Measurements from ENCODE around the gene NKAIN1.

NKAIN1 gene

GRCh38 chr1:31154632-31155215 is 85.0 kb downstream of the NKAIN1 start:
- Histone ChIP-seq H3K4me2 (ENCODE audit: low read depth, low read length) (peak overlapping the region; percentile 63), H3K9ac (ENCODE audit: low read length) (no peak overlapping the region), H3K9me2 (replicated peaks; ENCODE audit: insufficient read depth, low read length) (no peaks in the 10 kb centered on the region), H3K27me3 (replicated peaks; ENCODE audit: insufficient read depth, low read length) (peaks cover 10% of the 10 kb centered on the region; the same call in 1 of the 2 replicates), H3K4me3 (ENCODE audit: low read length) (peak overlapping the region; percentile 90), H4K20me1 (ENCODE audit: insufficient read depth, low read length) (no peaks in the 10 kb centered on the region), H3K36me3 (replicated peaks; ENCODE audit: insufficient read depth, low read length) (no peaks in the 10 kb centered on the region), H3K9me3 (replicated peaks; ENCODE audit: insufficient read depth, low read length) (no peaks in the 10 kb centered on the region), H3K79me2 (ENCODE audit: low read length) (no peaks in the 10 kb centered on the region), H3K27ac (ENCODE audit: low read length) (no peak overlapping the region), H3F3A (ENCODE audit: insufficient read depth, low read length) (no peaks in the 10 kb centered on the region), H3K4me1 (ENCODE audit: low read length) (no peaks in the 10 kb centered on the region), H2AFZ (ENCODE audit: low read length) (peak overlapping the region; percentile 86)
- peak; percentile 65 for DNase-seq
- TF ChIP-seq EZH2phosphoT487 (IDR thresholded peaks at IDR 0.05; ENCODE audit: low read length), result no peak
- TF ChIP-seq CTCF (IDR thresholded peaks at IDR 0.05; ENCODE audit: low read length), result no peak
- no peak for TF ChIP-seq EZH2 (optimal IDR thresholded peaks at IDR 0.05; ENCODE audit: low read depth, low read length)

DNA sequence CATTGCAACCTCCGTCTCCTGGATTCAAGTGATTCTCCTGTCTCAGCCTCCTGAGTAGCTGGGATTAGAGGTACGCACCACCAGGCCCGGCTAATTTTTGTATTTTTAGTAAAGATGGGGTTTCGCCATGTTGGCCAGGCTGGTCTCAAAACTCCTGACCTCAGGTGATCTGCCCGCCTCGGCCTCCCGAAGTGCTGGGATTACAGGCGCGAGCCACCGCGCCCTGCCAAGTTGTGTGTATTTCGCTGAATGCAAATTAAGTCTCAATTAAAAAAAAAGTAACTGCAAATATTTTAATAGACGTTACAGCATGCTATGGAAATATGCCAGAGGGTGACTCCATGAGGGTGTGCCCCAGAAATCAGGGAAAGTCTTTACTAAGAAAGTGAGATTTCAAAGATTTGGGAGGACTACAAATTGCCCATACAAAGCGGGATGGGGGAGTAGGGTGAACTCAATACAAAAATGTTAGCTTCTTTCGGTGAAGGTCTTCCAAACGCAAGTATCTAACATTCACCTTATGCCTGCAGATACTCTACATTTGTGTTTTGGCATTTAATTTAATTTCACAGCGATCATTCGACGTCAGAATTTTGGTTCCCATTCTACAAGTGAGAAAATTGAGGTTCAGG is 85.6 kb downstream of the NKAIN1 start:
- H3K9ac ChIP-seq (ENCODE audit: low read length), result no peak overlapping the region
- peak overlapping the region; percentile 86 for H2AFZ ChIP-seq (ENCODE audit: low read length)
- no peaks in the 10 kb centered on the region for H3K4me1 ChIP-seq (ENCODE audit: low read length)
- DNase-seq, result no peak
- H4K20me1 ChIP-seq (ENCODE audit: insufficient read depth, low read length), result no peaks in the 10 kb centered on the region
- peak overlapping the region; percentile 63 for H3K4me2 ChIP-seq (ENCODE audit: low read depth, low read length)
- TF ChIP-seq EZH2phosphoT487 (IDR thresholded peaks at IDR 0.05; ENCODE audit: low read length) (no peak), CTCF (IDR thresholded peaks at IDR 0.05; ENCODE audit: low read length) (no peak), EZH2 (optimal IDR thresholded peaks at IDR 0.05; ENCODE audit: low read depth, low read length) (no peak)
- no peaks in the 10 kb centered on the region for H3F3A ChIP-seq (ENCODE audit: insufficient read depth, low read length)
- H3K9me2 ChIP-seq (replicated peaks; ENCODE audit: insufficient read depth, low read length), result no peaks in the 10 kb centered on the region
- H3K4me3 ChIP-seq (ENCODE audit: low read length), result peak overlapping the region; percentile 55
- peaks cover 10% of the 10 kb centered on the region; the same call in 1 of the 2 replicates for H3K27me3 ChIP-seq (replicated peaks; ENCODE audit: insufficient read depth, low read length)
- H3K9me3 ChIP-seq (replicated peaks; ENCODE audit: insufficient read depth, low read length), result no peaks in the 10 kb centered on the region
- no peaks in the 10 kb centered on the region for H3K36me3 ChIP-seq (replicated peaks; ENCODE audit: insufficient read depth, low read length)
- H3K79me2 ChIP-seq (ENCODE audit: low read length), result no peaks in the 10 kb centered on the region
- no peak overlapping the region for H3K27ac ChIP-seq (ENCODE audit: low read length)

DNA sequence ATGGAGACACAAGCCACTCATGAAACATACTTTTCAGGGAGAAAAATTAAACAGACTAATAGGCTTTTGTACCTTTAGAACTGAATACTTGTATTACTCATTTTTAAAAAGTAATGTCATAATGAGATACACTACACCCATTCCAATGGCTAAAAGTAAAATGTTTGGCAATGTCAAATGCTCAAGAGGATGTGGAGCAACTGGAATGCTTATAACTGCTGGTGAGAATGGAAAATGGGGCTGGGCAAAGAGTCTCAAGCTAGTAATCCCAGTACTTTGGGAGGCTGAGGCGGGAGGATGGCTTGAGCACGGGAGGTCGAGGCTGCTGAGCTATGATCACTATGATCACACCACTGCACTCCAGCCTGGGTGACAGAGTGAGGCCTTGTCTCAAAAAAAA is 86.3 kb downstream of the NKAIN1 start:
- Histone ChIP-seq H3K4me2 (ENCODE audit: low read depth, low read length) (no peak overlapping the region), H4K20me1 (ENCODE audit: insufficient read depth, low read length) (no peaks in the 10 kb centered on the region), H3K9me2 (replicated peaks; ENCODE audit: insufficient read depth, low read length) (no peaks in the 10 kb centered on the region), H3K4me3 (ENCODE audit: low read length) (no peak overlapping the region), H3F3A (ENCODE audit: insufficient read depth, low read length) (no peaks in the 10 kb centered on the region), H3K9me3 (replicated peaks; ENCODE audit: insufficient read depth, low read length) (no peaks in the 10 kb centered on the region), H2AFZ (ENCODE audit: low read length) (no peak overlapping the region), H3K79me2 (ENCODE audit: low read length) (no peaks in the 10 kb centered on the region), H3K4me1 (ENCODE audit: low read length) (no peaks in the 10 kb centered on the region), H3K9ac (ENCODE audit: low read length) (no peak overlapping the region), H3K36me3 (replicated peaks; ENCODE audit: insufficient read depth, low read length) (no peaks in the 10 kb centered on the region), H3K27me3 (replicated peaks; ENCODE audit: insufficient read depth, low read length) (peaks cover 10% of the 10 kb centered on the region; the same call in 1 of the 2 replicates), H3K27ac (ENCODE audit: low read length) (no peak overlapping the region)
- DNase-seq, result no peak
- TF ChIP-seq CTCF (IDR thresholded peaks at IDR 0.05; ENCODE audit: low read length) (no peak), EZH2 (optimal IDR thresholded peaks at IDR 0.05; ENCODE audit: low read depth, low read length) (no peak), EZH2phosphoT487 (IDR thresholded peaks at IDR 0.05; ENCODE audit: low read length) (no peak)
